ENCODE measurements around the gene RAB35.

The RAB35 gene

DNA sequence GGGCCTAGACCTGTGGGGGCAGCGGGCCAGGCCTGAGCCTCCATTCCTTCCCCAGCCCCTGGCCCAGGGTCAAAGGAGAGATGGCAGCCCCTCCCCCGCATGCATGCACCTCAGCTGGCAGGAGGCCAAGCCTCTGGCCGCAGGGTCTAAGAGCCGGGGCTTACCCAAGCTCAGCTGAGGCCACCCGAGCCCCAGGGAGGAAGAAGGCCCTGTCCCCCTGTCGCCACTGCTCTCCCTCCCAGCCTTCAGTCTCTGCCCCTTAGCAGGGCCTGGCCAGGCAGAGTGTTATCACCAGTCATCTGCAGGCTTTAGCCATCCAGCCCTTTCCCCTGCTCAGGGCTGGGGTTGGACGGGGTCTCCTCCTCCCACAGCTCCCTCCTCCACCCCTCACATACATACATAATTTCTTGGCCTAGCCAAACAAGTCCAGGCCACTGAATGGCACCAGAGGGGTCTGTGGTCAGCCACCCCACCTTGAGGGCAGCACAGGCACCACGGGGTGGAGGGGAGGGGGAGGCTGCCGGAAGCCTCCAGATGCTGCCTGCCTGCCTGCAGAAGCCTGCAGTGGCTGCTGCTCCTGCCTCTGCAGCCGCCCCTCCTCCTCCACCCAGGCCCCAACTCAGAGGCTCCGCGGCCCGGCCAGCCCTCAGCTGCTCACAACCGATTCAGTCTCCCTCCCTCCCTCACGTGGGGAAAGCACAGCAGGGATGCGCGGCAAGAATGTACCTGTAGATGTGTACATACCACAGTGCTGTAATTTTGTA is 22.8 kb downstream of the RAB35 start:
- TF ChIP-seq, protein P1, sequence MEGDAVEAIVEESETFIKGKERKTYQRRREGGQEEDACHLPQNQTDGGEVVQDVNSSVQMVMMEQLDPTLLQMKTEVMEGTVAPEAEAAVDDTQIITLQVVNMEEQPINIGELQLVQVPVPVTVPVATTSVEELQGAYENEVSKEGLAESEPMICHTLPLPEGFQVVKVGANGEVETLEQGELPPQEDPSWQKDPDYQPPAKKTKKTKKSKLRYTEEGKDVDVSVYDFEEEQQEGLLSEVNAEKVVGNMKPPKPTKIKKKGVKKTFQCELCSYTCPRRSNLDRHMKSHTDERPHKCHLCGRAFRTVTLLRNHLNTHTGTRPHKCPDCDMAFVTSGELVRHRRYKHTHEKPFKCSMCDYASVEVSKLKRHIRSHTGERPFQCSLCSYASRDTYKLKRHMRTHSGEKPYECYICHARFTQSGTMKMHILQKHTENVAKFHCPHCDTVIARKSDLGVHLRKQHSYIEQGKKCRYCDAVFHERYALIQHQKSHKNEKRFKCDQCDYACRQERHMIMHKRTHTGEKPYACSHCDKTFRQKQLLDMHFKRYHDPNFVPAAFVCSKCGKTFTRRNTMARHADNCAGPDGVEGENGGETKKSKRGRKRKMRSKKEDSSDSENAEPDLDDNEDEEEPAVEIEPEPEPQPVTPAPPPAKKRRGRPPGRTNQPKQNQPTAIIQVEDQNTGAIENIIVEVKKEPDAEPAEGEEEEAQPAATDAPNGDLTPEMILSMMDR (IDR thresholded peaks at IDR 0.05; ENCODE audit: insufficient read depth, missing control alignments): no peak
- FAIRE-seq (no peak), DNase-seq (ENCODE audit: insufficient read length, low spot score) (no peak)

DNA sequence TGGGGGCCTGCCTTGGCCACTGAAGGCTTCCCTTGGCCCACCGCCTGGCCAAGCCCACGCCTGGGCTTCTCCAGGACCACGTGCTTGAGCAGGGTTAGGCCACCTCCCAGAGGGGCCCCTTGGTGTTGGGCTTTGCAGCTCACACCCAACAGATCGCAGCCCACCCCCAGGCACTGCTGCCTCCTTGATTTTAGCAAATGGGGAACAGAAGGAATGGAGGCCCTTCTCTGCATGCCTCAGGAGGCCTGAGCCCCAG is 23.3 kb downstream of the RAB35 start:
- DNase-seq (ENCODE audit: insufficient read length, low spot score) (no peak), FAIRE-seq (no peak)
- TF ChIP-seq, protein P1 (IDR thresholded peaks at IDR 0.05; ENCODE audit: insufficient read depth, missing control alignments): no peak

DNA sequence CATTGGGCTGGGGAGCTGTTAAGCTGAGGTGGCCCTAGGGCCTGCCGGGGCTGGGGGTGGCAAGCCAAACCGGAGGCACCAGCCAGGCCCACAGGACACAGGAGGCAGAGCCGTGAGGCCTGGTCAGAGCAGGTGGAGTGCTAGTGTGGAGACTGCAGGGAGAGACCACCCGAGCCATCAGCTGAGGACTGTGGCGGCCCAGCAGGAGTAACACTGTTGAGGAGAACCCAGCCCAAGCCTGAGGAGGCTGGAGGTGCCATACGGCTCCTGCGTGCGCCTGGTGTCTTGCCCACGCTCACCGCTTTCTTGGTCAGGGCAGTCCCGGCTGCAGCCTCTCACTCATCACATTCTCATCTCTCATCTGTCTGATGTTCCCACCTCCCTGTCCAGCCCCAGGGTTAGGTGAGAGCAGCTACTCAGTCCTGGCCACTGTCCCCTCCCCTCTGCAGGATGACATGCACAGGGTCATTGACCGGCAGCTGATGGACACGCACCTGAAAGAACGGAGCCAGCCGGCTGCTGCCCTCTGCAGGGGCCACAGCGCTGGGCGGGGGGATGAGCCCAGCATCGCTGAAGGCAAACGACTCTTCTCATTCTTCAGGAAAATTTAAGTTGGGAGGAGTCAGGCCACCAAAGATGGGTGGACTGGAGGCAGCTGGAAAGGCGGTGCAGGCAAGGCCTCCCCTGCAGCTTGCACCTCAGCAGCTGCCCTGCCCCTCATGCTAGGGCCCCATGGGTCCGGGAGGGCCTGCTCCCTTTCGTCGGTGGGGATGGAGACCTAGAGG is 23.8 kb downstream of the RAB35 start:
- no peak for FAIRE-seq
- TF ChIP-seq, protein P1 (IDR thresholded peaks at IDR 0.05; ENCODE audit: insufficient read depth, missing control alignments): no peak

DNA sequence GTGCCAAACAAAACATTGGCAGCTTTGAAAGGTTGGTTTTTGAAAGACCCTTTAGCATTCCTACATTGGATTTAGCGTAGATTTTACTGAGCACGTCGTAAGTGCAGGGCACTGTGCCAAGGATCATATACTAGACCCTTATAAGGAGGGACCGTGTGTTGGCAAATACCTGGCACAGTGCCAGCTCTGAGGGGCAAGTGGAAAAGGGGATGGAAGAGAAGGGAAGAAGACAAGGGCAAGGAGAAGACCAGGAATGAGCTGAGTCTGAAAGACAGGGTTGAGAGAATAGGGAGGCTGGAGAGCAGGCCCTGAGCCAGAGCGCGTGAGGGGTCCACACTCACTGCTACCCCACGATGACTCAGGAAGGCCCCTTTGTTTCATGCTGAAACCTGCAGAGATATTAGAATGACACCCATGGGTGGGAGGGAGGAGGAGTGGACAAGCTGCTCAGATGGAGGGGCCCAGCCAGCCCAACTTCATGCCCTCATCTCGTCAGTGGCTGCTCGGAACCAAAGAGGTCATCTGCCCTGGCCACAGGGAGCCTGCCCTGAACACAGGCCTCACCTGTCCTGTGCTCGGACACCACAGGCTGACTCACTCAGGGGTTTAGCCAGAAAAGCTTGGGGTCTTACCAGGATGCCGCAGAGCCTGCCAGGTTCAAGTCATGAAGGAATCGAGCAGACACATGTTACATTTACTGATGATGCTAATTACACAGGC is 25.0 kb downstream of the RAB35 start:
- no peak for FAIRE-seq
- DNase-seq (ENCODE audit: insufficient read length, low spot score): no peak

More for the DNA sequence above, 23.8 kb downstream of the RAB35 start:
- no peak for DNase-seq (ENCODE audit: insufficient read length, low spot score)

DNA sequence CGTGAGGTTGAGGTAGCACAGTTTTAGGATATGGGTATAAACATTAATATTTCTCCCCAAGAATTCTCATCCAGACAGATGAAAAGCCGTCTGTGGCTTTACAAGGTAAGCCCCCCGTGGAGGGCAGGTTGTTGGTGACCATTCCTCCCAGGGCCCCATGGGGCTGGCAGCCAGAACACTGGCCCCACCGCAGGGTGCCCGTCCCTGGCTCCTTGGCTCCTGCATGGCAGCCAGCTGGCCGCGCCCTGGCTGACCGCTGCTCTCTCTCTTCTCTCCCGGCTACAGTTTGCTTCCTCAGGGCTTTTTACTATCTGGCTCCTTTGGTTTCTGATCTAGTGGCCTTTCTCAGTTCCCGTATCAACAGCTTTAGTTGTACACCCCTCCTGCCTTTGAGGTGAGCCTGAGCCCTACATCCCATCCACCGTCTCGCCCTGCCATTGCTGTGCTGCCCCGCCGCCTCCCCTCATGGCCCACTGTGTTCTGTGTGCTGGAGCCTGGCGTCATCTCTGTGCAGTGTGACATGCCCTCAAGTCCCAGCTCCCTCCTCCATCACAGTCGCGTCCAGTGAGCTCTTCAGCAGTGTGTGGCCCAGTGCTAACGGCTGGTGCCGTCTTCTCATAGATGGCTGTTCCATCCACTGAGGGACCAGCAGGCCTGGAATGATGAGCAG is 25.8 kb downstream of the RAB35 start:
- FAIRE-seq (no peak), DNase-seq (ENCODE audit: insufficient read length, low spot score) (no peak)
- TF ChIP-seq, protein P1 (IDR thresholded peaks at IDR 0.05; ENCODE audit: insufficient read depth, missing control alignments): no peak

More for the DNA sequence above, 25.0 kb downstream of the RAB35 start:
- TF ChIP-seq, protein P1 (IDR thresholded peaks at IDR 0.05; ENCODE audit: insufficient read depth, missing control alignments): no peak

DNA sequence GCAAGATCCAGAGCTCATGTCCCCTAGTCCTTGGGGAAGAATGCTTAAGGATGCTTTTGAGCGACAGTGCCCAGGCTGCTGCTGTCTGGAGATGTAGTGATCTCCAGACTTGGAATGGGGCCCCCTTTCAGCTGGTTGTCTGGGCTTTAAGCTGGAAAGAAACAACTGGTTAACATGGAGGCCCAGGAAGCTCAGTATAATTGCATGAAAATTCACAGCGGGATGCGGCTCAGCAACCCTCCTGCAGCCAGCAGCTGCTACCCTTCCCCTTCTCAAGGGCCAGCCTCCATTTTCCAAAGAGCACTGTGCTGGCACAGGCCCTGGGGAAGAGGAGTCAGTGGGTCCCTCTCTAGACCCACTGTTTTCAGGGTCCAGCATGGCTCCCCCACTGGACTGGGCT is 26.3 kb downstream of the RAB35 start:
- FAIRE-seq: no peak
- DNase-seq (ENCODE audit: insufficient read length, low spot score): no peak
- TF ChIP-seq, protein P1 (IDR thresholded peaks at IDR 0.05; ENCODE audit: insufficient read depth, missing control alignments): no peak
